Measurements from ENCODE around the gene GPRC5C.

DNA sequence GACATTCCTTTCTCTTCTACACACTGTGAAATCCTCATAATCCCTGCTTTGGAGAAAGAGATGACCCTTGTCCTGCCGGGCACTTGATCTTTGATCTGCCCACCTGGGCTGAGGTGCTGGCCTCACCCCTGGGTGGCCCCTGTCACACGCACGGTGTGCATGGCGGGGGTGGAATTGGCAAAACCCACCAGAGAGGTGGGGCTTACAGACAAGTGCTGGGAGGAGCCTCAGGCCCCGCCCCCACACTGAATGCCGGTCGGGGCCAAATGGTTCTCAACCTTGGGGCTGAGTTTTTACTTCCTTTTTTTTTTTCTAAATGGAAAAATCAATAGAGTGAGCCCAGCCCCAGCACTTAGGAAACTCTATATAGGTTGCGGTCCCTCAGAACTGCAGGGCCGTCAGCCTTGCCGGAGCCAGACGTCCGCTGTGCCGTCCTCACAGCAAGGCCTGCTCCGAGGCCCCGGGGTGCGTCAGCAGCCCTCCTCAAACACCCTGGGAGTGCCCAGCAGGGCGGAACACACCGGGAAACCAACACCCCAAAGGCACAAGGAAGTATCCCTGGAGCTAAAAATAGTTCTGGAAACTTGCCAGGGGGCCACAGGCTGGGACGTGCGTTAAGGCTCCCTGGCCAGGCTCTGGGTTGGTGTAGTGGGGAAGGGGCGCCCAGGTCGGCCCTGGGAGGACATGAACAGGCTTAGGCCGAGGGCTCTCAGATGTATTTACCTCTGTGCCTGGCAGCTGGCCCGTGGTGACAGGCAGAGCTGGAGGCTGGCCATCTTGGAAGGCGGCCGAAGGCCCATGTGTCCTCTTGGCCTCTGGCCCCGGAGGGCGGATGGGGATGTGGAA is 11.0 kb downstream of the GPRC5C start:
- TF ChIP-seq POLR2A (IDR thresholded peaks at IDR 0.05) (peak; percentile 69), POLR2AphosphoS5 (IDR thresholded peaks at IDR 0.05) (peak; percentile 78)
- TF ChIP-seq, protein P1, sequence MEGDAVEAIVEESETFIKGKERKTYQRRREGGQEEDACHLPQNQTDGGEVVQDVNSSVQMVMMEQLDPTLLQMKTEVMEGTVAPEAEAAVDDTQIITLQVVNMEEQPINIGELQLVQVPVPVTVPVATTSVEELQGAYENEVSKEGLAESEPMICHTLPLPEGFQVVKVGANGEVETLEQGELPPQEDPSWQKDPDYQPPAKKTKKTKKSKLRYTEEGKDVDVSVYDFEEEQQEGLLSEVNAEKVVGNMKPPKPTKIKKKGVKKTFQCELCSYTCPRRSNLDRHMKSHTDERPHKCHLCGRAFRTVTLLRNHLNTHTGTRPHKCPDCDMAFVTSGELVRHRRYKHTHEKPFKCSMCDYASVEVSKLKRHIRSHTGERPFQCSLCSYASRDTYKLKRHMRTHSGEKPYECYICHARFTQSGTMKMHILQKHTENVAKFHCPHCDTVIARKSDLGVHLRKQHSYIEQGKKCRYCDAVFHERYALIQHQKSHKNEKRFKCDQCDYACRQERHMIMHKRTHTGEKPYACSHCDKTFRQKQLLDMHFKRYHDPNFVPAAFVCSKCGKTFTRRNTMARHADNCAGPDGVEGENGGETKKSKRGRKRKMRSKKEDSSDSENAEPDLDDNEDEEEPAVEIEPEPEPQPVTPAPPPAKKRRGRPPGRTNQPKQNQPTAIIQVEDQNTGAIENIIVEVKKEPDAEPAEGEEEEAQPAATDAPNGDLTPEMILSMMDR (IDR thresholded peaks at IDR 0.05): no peak
